HUES6 (cell line): Measurements from ENCODE around the gene NUAK2.
A peak's percentile ranks its signal among the peaks of the same experiment; 100 is the strongest.

Experiments
- H3K27ac ChIP-seq: 2 replicates; pipeline ENCODE4 v1.7.0; 2013; ENCODE audit warnings: low read depth, mild to moderate bottlenecking, low read length, inconsistent platforms
- H3K27me3 ChIP-seq: 2 replicates; pipeline ENCODE4 v1.6.1; 2013; ENCODE audit warnings: low read length; ENCODE audit not compliant: control insufficient read depth, insufficient read depth
- H3K36me3 ChIP-seq: 2 replicates; pipeline ENCODE4 v1.6.1; 2013; ENCODE audit warnings: low read length; ENCODE audit not compliant: control insufficient read depth, insufficient read depth
- H3K4me1 ChIP-seq: 2 replicates; pipeline ENCODE4 v1.6.1; 2013; ENCODE audit warnings: low read length; ENCODE audit not compliant: control insufficient read depth, insufficient read depth
- H3K4me3 ChIP-seq: 2 replicates; pipeline ENCODE4 v1.5.1; 2013; ENCODE audit warnings: low read depth, low read length
- H3K9ac ChIP-seq: one replicate; pipeline ENCODE4 v1.6.1; 2013; ENCODE audit warnings: mild to moderate bottlenecking, low read length
- H3K9me3 ChIP-seq: 2 replicates; pipeline ENCODE4 v1.6.1; 2013; ENCODE audit warnings: low read depth, low read length; ENCODE audit not compliant: control insufficient read depth, insufficient read depth

NUAK2 gene

DNA sequence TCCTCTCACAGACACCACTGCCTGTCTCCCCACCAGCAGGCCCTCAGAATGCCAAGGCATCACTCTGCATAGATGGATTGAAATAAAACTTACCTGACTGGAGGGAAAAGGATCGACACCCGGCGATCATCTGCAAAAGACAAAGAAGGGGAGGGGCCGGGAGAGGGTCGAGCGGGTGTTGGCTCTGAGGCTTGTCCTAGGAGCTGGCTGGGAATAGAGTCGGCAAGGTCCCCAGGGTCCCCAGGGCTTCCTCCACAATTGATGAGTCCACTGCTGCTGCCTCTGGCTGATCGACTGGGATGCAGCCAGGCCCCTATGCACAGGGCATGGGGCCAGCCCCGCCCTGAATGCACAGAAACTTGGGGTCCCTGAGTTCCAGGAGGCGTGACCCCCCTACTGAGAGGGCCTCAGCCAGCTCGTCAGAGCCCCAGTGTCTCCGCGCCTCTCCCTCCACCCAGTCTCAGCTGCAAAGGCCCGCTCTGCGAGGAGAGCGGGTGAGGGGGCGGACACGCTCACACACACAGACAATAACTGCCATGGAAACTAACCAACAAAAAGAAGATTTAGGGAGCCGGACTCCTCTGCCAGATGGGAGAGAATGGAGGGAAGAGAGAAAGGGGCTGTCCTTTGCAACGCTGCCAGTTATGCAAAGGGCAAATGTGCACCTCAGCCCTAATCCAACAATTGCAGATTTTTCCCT lies 35.0 kb upstream of the NUAK2 start, which contains the start of gene KLHDC8A:
TSS of gene KLHDC8A (minus strand) at position 483 of the 700 bp plus-strand sequence. CDS start 13,318 bp downstream, outside the sequence.
- H3K27me3 ChIP-seq: no peaks in the 10 kb centered on the region
- peaks cover 53% of the 10 kb centered on the region for H3K4me1 ChIP-seq
- H3K36me3 ChIP-seq: no peaks in the 10 kb centered on the region
- no peak within 1 kb of the TSS for H3K9ac ChIP-seq
- no peaks in the 10 kb centered on the region for H3K9me3 ChIP-seq
- H3K4me3 ChIP-seq: no peak within 1 kb of the TSS
- H3K27ac ChIP-seq: no peak within 1 kb of the TSS

DNA sequence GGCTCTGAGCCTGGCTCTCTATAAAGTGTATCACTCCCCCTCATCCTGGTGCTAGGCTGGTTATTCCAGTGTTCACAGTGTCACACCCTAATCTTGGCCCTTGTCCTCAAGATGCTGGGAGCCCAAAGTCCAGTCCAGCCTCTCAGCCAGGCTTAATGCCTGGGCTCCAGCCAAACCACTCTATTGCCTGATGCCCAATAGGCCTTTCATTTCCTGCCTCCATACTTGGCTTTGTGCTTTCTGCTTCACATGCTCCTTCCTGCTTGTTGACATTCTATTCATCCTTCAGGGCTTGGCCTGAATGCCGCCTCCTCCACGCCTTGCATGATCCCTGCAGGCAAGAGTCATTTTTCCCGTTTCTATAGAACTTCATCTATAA lies 33.5 kb upstream of the NUAK2 start:
- H3K36me3 ChIP-seq: no peaks in the 10 kb centered on the region
- no peak overlapping the region for H3K4me3 ChIP-seq
- no peaks in the 10 kb centered on the region for H3K9me3 ChIP-seq
- H3K4me1 ChIP-seq: peaks cover 62% of the 10 kb centered on the region
- H3K9ac ChIP-seq: no peak overlapping the region
- no peaks in the 10 kb centered on the region for H3K27me3 ChIP-seq
- H3K27ac ChIP-seq: no peak overlapping the region

- Histone ChIP-seq H3K4me3 (no peak overlapping the region), H3K4me1 (peaks cover 66% of the 10 kb centered on the region), H3K27ac (no peak overlapping the region), H3K36me3 (no peaks in the 10 kb centered on the region), H3K9ac (no peak overlapping the region), H3K27me3 (no peaks in the 10 kb centered on the region), H3K9me3 (no peaks in the 10 kb centered on the region)
These were observed 32.9 kb upstream of the NUAK2 start for GRCh38 chr1:205354259-205355074.

GRCh38 chr1:205353612-205354011 lies 32.1 kb upstream of the NUAK2 start:
- H3K4me1 ChIP-seq: peaks cover 74% of the 10 kb centered on the region
- no peak overlapping the region for H3K4me3 ChIP-seq
- H3K36me3 ChIP-seq: no peaks in the 10 kb centered on the region
- no peak overlapping the region for H3K9ac ChIP-seq
- no peaks in the 10 kb centered on the region for H3K27me3 ChIP-seq
- H3K9me3 ChIP-seq: no peaks in the 10 kb centered on the region
- H3K27ac ChIP-seq: no peak overlapping the region

GRCh38 chr1:205353191-205353590 lies 31.6 kb upstream of the NUAK2 start:
- Histone ChIP-seq H3K27me3 (no peaks in the 10 kb centered on the region), H3K4me1 (peaks cover 75% of the 10 kb centered on the region), H3K4me3 (no peak overlapping the region), H3K9me3 (no peaks in the 10 kb centered on the region), H3K9ac (no peak overlapping the region), H3K36me3 (no peaks in the 10 kb centered on the region), H3K27ac (no peak overlapping the region)

- no peak overlapping the region for H3K27ac ChIP-seq
- H3K9ac ChIP-seq: no peak overlapping the region
- H3K27me3 ChIP-seq: 0 out of 2 replicates have a peak, but pooled peaks cover 2% of the 10 kb centered on the region
- H3K36me3 ChIP-seq: no peaks in the 10 kb centered on the region
- no peaks in the 10 kb centered on the region for H3K9me3 ChIP-seq
- peaks cover 77% of the 10 kb centered on the region for H3K4me1 ChIP-seq
- no peak overlapping the region for H3K4me3 ChIP-seq
These were observed 30.6 kb upstream of the NUAK2 start for GRCh38 chr1:205351984-205352713.

- Histone ChIP-seq H3K4me3 (no peak overlapping the region), H3K27me3 (peaks cover 15% of the 10 kb centered on the region), H3K4me1 (peaks cover 68% of the 10 kb centered on the region), H3K36me3 (no peaks in the 10 kb centered on the region), H3K27ac (peak overlapping the region; percentile 56; the same call in 1 of the 2 replicates), H3K9me3 (no peaks in the 10 kb centered on the region), H3K9ac (peak overlapping the region; percentile 68)
These were observed 29.2 kb upstream of the NUAK2 start for GRCh38 chr1:205350691-205351141.

GRCh38 chr1:205350124-205350523 lies 28.6 kb upstream of the NUAK2 start:
- Histone ChIP-seq H3K4me1 (peaks cover 67% of the 10 kb centered on the region), H3K27me3 (peaks cover 20% of the 10 kb centered on the region), H3K4me3 (no peak overlapping the region), H3K36me3 (no peaks in the 10 kb centered on the region), H3K9me3 (no peaks in the 10 kb centered on the region), H3K9ac (peak overlapping the region; percentile 26), H3K27ac (no peak overlapping the region)

DNA sequence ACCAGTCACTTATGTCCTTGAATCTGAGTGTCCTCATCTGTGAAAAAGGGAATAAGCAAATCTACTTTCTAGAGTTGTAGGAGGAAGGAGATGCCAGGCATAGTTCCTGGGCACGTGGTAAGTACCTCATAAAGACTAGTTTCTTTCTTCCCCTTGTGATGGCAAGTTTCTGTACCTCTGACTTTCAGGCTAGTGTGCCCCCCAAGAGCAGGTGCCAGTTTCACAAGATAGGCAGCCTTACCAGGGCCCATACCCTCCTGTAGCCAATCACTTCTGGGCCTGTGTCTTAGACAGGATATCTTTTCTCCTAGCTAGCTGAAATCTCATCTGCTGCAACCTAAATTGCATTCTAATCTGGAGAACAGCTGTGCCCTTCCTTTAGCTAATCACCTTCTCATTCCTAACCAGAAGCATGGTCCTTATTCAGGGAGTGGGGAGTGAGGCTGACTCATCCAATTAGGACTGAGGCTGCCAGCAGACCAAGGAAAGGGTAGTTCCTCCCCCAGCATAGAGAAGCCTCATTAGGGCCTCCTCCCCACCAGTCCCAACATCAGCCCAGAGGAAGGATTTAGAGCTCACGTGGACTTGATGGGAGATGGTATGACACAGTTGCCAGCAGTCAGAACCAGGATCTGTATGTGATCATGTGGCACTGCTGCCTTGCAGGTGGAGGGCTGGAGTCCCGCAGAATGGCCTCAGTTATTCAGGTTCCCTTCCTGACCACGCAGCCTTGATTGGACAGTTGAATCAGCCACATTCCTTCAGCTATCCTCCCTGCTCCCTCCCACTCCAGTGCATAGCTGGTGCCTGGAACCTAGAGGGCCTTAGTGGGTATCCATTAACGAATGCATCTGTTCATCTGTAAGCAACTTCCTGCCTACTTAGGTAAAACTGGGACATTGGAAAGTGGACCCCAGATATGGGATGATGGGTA lies 27.3 kb upstream of the NUAK2 start:
- Histone ChIP-seq H3K27me3 (peaks cover 32% of the 10 kb centered on the region), H3K27ac (no peak overlapping the region)

DNA sequence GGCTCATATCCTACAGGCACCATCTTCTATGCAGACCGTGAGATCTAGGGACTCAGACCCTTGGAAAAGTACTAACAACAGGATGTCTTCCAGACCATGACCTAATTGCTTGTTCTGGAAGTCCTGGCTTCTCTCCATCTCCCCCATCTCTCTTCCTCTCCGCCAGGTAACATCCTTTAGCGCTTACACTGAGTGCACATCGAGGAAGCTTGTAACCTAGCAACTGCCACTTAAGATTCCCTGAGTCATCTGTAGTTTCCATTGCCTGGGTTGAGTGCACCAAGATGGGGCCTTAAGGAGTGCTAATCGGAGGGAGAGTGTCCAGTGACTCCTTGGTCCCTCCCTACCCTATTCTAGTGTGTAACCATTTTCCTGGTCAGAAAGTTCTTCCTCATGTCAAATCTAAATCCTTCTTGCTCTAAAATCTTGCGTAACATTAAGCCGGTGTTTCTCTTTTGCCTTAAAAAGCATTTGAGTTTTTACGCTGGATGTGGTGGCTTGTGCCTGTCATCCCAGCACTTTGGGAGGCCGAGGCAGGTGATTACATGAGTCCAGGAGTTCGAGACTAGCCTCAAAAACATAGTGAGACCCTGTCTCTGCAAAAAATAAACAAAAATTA lies 25.5 kb upstream of the NUAK2 start:
- Histone ChIP-seq H3K4me3 (no peak overlapping the region), H3K9me3 (no peaks in the 10 kb centered on the region), H3K27ac (no peak overlapping the region), H3K36me3 (no peaks in the 10 kb centered on the region), H3K4me1 (peaks cover 51% of the 10 kb centered on the region), H3K27me3 (peaks cover 50% of the 10 kb centered on the region), H3K9ac (no peak overlapping the region)

More for the DNA sequence above, 27.3 kb upstream of the NUAK2 start:
- Histone ChIP-seq H3K9ac (no peak overlapping the region), H3K4me3 (no peak overlapping the region), H3K36me3 (no peaks in the 10 kb centered on the region), H3K9me3 (no peaks in the 10 kb centered on the region), H3K4me1 (peaks cover 61% of the 10 kb centered on the region)
